Smooth muscle cell (in vitro differentiated cells): ENCODE results near the gene ZNF787. TPM values are rescaled to one million over a fixed set of nuclear protein-coding genes. Genes with fewer than 3 reads are reported as not detected.

Experiments used
- DNase-seq: peaks from one replicate; lab custom pipeline; 2025; ENCODE audit not compliant: unreplicated experiment; lab: John Stamatoyannopoulos, UW
- H2AFZ ChIP-seq: fragments of 200-600 bp; sonication (generic); 2 replicates; pipeline ENCODE4 v1.6.0; 2016; ENCODE audit warnings: antibody characterized with exemption, low read depth, mild to moderate bottlenecking
- H3F3A ChIP-seq: fragments of 200-600 bp; sonication (generic); 2 replicates; pipeline ENCODE4 v1.6.0; 2017; ENCODE audit warnings: antibody characterized with exemption, low read depth
- H3K27ac ChIP-seq: fragments of 200-600 bp; sonication (generic); 2 replicates; pipeline ENCODE4 v1.5.1; 2016; ENCODE audit warnings: low read depth, mild to moderate bottlenecking
- H3K27me3 ChIP-seq: fragments of 200-600 bp; sonication (generic); 2 replicates; pipeline ENCODE4 v1.6.1; 2016; ENCODE audit warnings: low read depth, mild to moderate bottlenecking
- H3K36me3 ChIP-seq: fragments of 200-600 bp; sonication (generic); 2 replicates; pipeline ENCODE4 v1.5.1; 2016; ENCODE audit warnings: low read depth
- H3K4me1 ChIP-seq: fragments of 200-600 bp; sonication (generic); 2 replicates; pipeline ENCODE4 v1.5.1; 2016; ENCODE audit warnings: low read depth
- H3K4me2 ChIP-seq: fragments of 200-600 bp; sonication (generic); 2 replicates; pipeline ENCODE4 v1.6.0; 2016; ENCODE audit warnings: mild to moderate bottlenecking
- H3K4me3 ChIP-seq: fragments of 200-600 bp; sonication (generic); 2 replicates; pipeline ENCODE4 v1.5.1; 2016; ENCODE audit warnings: mild to moderate bottlenecking
- H3K79me2 ChIP-seq: fragments of 200-600 bp; sonication (generic); 2 replicates; pipeline ENCODE4 v1.6.0; 2016; ENCODE audit warnings: low read depth, mild to moderate bottlenecking
- H3K9ac ChIP-seq: fragments of 200-600 bp; sonication (generic); 2 replicates; pipeline ENCODE4 v1.6.0; 2016; ENCODE audit warnings: low read depth
- H3K9me3 ChIP-seq: fragments of 200-600 bp; sonication (generic); replicated peaks from 2 replicates; pipeline ENCODE4 v1.5.1; 2016; ENCODE audit warnings: low read depth
- H4K20me1 ChIP-seq: fragments of 200-600 bp; sonication (generic); 2 replicates; pipeline ENCODE4 v1.6.0; 2016; ENCODE audit warnings: low read depth
- CTCF ChIP-seq: fragments of 200-600 bp; sonication (generic); IDR thresholded peaks from 2 replicates; pipeline ENCODE4 v1.5.1; 2017; ENCODE audit warnings: borderline replicate concordance, mild to moderate bottlenecking, antibody characterized with exemption; ENCODE audit not compliant: insufficient read depth, poor library complexity, severe bottlenecking
- WGBS: methylation state at CpG from one replicate; pipeline ENCODE4 v1.1.7; 2016; ENCODE audit warnings: low lambda C conversion rate; 5-methylcytosine and 5-hydroxymethylcytosine counted together
- polyA plus RNA-seq: library from polyadenylated mRNA; unstranded; fragments of >200 nt; fragmentation: Nextera tagmentation; extraction: Ambion mirVana; gene quantifications from 2 replicates; pipeline ENCODE4 v1.2.1, GENCODE V29; 2016
- total RNA-seq: library from RNA; depleted of rRNA; stranded (reverse); fragments of >200 nt; gene quantifications from 2 replicates; pipeline ENCODE4 v1.2.3, GENCODE V29; 2014

Gene ZNF787
- total and polyA plus RNA-seq, 2 experiments from 2014 or later, result 10.0 to 20.3 TPM

DNA sequence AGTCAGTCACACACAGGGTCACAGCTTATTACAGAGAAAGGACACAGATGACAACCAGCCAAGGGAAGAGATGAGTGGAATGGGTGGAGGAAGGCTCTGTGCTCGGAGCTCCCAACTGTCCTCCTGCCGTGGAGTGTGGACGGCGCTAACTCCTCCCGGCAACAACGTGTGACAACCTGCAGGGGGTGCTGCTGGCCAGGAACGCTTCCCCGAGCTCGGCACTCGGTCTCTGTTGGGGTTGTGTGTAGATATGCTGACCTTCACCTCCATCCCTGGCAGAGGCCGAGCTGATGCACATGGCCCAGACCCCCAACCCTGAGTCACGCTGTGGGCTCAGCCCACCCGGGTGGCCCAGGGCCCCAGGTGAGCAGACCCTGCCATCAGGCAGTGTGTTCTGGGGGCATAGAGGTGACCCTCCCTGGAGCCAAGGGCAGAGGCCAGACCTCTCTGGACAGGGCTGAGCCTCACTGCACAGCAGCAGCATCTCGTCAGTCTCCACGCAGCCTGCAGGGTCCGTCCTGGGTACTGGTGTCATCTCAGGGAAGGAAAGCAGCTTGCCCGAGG lies 34.1 kb upstream of the ZNF787 start:
- H3K4me3 ChIP-seq, result no peak overlapping the region
- TF ChIP-seq CTCF, result peak; percentile 24
- H2AFZ ChIP-seq, result no peak overlapping the region
- no peak overlapping the region for H3K4me2 ChIP-seq
- H4K20me1 ChIP-seq, result peaks cover 42% of the 10 kb centered on the region
- no peak for DNase-seq
- no peak overlapping the region for H3K9ac ChIP-seq
- WGBS, result 77% methylated on average over 17 of the region's 17 CpGs
- no peak overlapping the region for H3K27ac ChIP-seq
- H3F3A ChIP-seq, result no peaks in the 10 kb centered on the region
- H3K4me1 ChIP-seq, result no peaks in the 10 kb centered on the region
- no peaks in the 10 kb centered on the region for H3K9me3 ChIP-seq
- no peaks in the 10 kb centered on the region for H3K36me3 ChIP-seq
- H3K27me3 ChIP-seq, result no peaks in the 10 kb centered on the region
- peaks cover 4% of the 10 kb centered on the region for H3K79me2 ChIP-seq

- TF ChIP-seq CTCF, result no peak
- no peak overlapping the region for H3K9ac ChIP-seq
- no peaks in the 10 kb centered on the region for H3F3A ChIP-seq
- H3K9me3 ChIP-seq, result no peaks in the 10 kb centered on the region
- no peaks in the 10 kb centered on the region for H3K4me1 ChIP-seq
- no peak overlapping the region for H3K4me3 ChIP-seq
- DNase-seq, result no peak
- peaks cover 50% of the 10 kb centered on the region for H4K20me1 ChIP-seq
- H3K36me3 ChIP-seq, result no peaks in the 10 kb centered on the region
- H3K27me3 ChIP-seq, result no peaks in the 10 kb centered on the region
- peaks cover 16% of the 10 kb centered on the region for H3K79me2 ChIP-seq
- H3K27ac ChIP-seq, result no peak overlapping the region
- no peak overlapping the region for H2AFZ ChIP-seq
- no peak overlapping the region for H3K4me2 ChIP-seq
- WGBS, result 45% methylated on average over 6 of the region's 6 CpGs
Measured at GRCh38 chr19:56153507-56153906, 32.4 kb upstream of the ZNF787 start.

DNA sequence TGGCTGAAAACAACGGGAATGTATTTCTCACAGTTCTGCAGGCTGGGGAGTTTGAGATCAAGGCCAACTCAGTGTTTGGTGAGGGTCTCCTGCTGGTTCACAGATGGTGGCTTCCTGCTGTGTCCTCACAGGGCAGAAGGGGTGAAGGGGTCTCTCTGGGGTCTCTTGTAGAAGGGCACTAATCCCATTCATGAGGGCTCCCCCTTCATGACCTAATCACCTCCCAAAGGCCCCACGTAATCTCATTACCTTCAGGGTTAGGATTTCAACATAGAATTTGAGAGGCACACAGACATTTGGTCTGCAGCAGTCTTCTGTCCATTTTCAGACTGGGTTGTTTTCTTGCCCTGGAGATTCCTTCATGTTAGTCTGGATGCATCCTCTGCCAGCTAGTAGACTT lies 31.5 kb upstream of the ZNF787 start:
- no peak overlapping the region for H2AFZ ChIP-seq
- H3K27me3 ChIP-seq, result no peaks in the 10 kb centered on the region
- H4K20me1 ChIP-seq, result peaks cover 50% of the 10 kb centered on the region
- H3K79me2 ChIP-seq, result peaks cover 16% of the 10 kb centered on the region
- WGBS, result 78% methylated on average over 2 of the region's 2 CpGs
- no peak overlapping the region for H3K4me3 ChIP-seq
- no peak for TF ChIP-seq CTCF
- H3K9me3 ChIP-seq, result no peaks in the 10 kb centered on the region
- no peak for DNase-seq
- H3K4me1 ChIP-seq, result no peaks in the 10 kb centered on the region
- no peak overlapping the region for H3K4me2 ChIP-seq
- H3K36me3 ChIP-seq, result no peaks in the 10 kb centered on the region
- H3K27ac ChIP-seq, result no peak overlapping the region
- H3F3A ChIP-seq, result no peaks in the 10 kb centered on the region
- H3K9ac ChIP-seq, result no peak overlapping the region

DNA sequence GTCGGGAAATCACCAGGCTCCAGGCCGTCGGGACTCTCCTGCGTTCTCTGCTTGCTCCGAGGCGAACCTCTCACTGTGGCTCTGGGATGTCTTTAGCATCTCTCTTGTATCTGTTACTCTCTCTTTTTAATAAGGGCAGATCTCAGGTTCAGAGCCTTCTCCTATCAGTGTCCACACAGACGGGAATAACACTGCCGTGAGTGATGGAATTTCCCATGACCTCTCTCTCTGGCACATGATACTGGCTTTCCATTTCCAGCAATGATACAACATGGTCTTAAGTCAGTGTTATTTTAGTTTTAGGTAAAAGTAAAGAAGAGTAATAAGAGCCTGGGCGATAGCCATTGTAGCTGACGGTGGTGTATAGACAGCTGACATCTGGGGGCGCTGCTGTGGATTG lies 29.3 kb upstream of the ZNF787 start:
- Histone ChIP-seq H3K27me3 (no peaks in the 10 kb centered on the region), H3K36me3 (no peaks in the 10 kb centered on the region), H3K9me3 (no peaks in the 10 kb centered on the region), H2AFZ (no peak overlapping the region), H3K4me3 (no peak overlapping the region), H3K27ac (no peak overlapping the region), H3K9ac (no peak overlapping the region), H3K4me1 (no peaks in the 10 kb centered on the region), H3K79me2 (peaks cover 27% of the 10 kb centered on the region), H4K20me1 (peaks cover 60% of the 10 kb centered on the region), H3F3A (no peaks in the 10 kb centered on the region), H3K4me2 (no peak overlapping the region)
- TF ChIP-seq CTCF, result no peak
- 97% methylated on average over 11 of the region's 11 CpGs for WGBS
- no peak for DNase-seq
